Parathyroid adenoma (tissue), 2 donors: Measurements from ENCODE around the gene MBP.
A peak's percentile ranks its signal among the peaks of the same experiment; 100 is the strongest.

Experiments used
- H2AFZ ChIP-seq: fragments of 300-600 bp; sonication (generic); one replicate; pipeline ENCODE4 v1.7.0; 2017; ENCODE audit warnings: antibody characterized with exemption, mild to moderate bottlenecking
- H3K27ac ChIP-seq: fragments of 300-600 bp; sonication (generic); one replicate; pipeline ENCODE4 v1.7.0; 2017
- H3K27me3 ChIP-seq: fragments of 300-600 bp; sonication (generic); one replicate; pipeline ENCODE4 v1.7.0; 2017; ENCODE audit warnings: low read length; ENCODE audit not compliant: control insufficient read depth, insufficient read depth
- H3K36me3 ChIP-seq: fragments of 300-600 bp; sonication (generic); one replicate; pipeline ENCODE4 v1.7.0; 2017; ENCODE audit warnings: low read length; ENCODE audit not compliant: control insufficient read depth, insufficient read depth
- H3K4me1 ChIP-seq: fragments of 300-600 bp; sonication (generic); one replicate; pipeline ENCODE4 v1.7.0; 2017; ENCODE audit warnings: control low read depth
- H3K4me2 ChIP-seq: fragments of 300-600 bp; sonication (generic); one replicate; pipeline ENCODE4 v1.7.0; 2017; ENCODE audit warnings: low read length
- H3K4me3 ChIP-seq: fragments of 300-600 bp; sonication (generic); one replicate; pipeline ENCODE4 v1.7.0; 2017; ENCODE audit warnings: low read depth, low read length
- H3K79me2 ChIP-seq: fragments of 300-600 bp; sonication (generic); one replicate; pipeline ENCODE4 v1.7.0; 2017; ENCODE audit warnings: control low read depth
- H3K9ac ChIP-seq: fragments of 300-600 bp; sonication (generic); one replicate; pipeline ENCODE4 v1.7.0; 2017; ENCODE audit warnings: mild to moderate bottlenecking
- H3K9me3 ChIP-seq: fragments of 300-600 bp; sonication (generic); one replicate; pipeline ENCODE4 v1.7.0; 2017; ENCODE audit warnings: low read length; ENCODE audit not compliant: control insufficient read depth
- CTCF ChIP-seq: fragments of 300-600 bp; sonication (generic); IDR thresholded peaks from one replicate; pipeline ENCODE4 v1.7.0; 2017; ENCODE audit warnings: antibody characterized with exemption, mild to moderate bottlenecking
- donor health status: primary hyperparathyroidism.

Gene MBP

GRCh38 chr18:77088963-77089722 lies 43.4 kb downstream of the MBP start:
- H3K36me3 ChIP-seq, result no peaks in the 10 kb centered on the region
- no peak for TF ChIP-seq CTCF
- peaks cover 58% of the 10 kb centered on the region for H3K4me1 ChIP-seq
- no peak overlapping the region for H2AFZ ChIP-seq
- no peak overlapping the region for H3K4me2 ChIP-seq
- H3K4me3 ChIP-seq, result no peak overlapping the region
- peak overlapping the region; percentile 77 for H3K27ac ChIP-seq
- no peak overlapping the region for H3K9ac ChIP-seq
- H3K27me3 ChIP-seq, result no peaks in the 10 kb centered on the region
- peaks cover 70% of the 10 kb centered on the region for H3K79me2 ChIP-seq
- H3K9me3 ChIP-seq, result no peaks in the 10 kb centered on the region

GRCh38 chr18:77087393-77088141 lies 45.0 kb downstream of the MBP start:
- H3K27ac ChIP-seq, result peak overlapping the region; percentile 9
- H3K79me2 ChIP-seq, result peaks cover 73% of the 10 kb centered on the region
- no peaks in the 10 kb centered on the region for H3K27me3 ChIP-seq
- TF ChIP-seq CTCF, result no peak
- no peaks in the 10 kb centered on the region for H3K9me3 ChIP-seq
- no peaks in the 10 kb centered on the region for H3K36me3 ChIP-seq
- no peak overlapping the region for H3K4me3 ChIP-seq
- no peak overlapping the region for H3K9ac ChIP-seq
- peaks cover 53% of the 10 kb centered on the region for H3K4me1 ChIP-seq
- H2AFZ ChIP-seq, result no peak overlapping the region
- no peak overlapping the region for H3K4me2 ChIP-seq

DNA sequence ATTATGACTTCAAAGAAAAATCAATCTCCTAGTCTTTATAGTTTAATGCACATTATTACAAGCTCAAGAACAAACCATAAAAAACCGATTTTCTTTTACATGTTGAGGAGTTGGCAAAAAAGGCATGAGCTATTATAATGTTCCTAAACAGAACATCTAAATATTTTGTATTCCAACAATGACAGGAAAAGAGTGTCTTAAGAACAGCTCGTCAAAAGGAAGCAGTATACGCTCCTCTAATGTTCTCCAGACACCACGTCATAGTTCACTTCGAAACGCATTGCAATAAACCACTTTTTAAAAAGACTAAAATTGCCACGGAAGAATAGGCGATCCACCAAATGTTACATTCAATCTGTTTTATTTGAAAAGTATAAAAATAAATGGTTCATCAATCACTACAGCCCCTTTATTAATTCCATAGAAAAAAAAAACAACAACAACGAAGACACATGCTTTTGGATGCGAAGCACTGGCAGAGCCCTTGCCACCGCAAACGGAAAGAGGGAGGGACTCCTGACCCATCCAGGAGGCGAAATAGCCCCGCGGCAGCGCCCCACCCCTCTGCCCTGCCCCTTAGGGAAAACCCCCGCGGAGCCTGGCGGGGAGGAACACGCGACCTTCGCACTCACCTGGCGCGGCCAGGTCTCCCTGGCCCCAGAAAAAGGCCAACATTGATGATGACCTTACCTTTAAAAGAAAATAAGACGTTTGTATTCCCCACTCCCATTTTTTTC lies 45.8 kb downstream of the MBP start:
- H3K27me3 ChIP-seq, result no peaks in the 10 kb centered on the region
- no peak for TF ChIP-seq CTCF
- H3K4me3 ChIP-seq, result no peak overlapping the region
- no peak overlapping the region for H3K4me2 ChIP-seq
- H3K9me3 ChIP-seq, result no peaks in the 10 kb centered on the region
- H3K4me1 ChIP-seq, result peaks cover 50% of the 10 kb centered on the region
- H3K79me2 ChIP-seq, result peaks cover 72% of the 10 kb centered on the region
- H3K36me3 ChIP-seq, result no peaks in the 10 kb centered on the region
- H2AFZ ChIP-seq, result no peak overlapping the region
- no peak overlapping the region for H3K9ac ChIP-seq
- peak overlapping the region; percentile 31 for H3K27ac ChIP-seq

- no peak overlapping the region for H2AFZ ChIP-seq
- H3K9ac ChIP-seq, result no peak overlapping the region
- no peak for TF ChIP-seq CTCF
- H3K9me3 ChIP-seq, result no peaks in the 10 kb centered on the region
- H3K4me3 ChIP-seq, result no peak overlapping the region
- peaks cover 53% of the 10 kb centered on the region for H3K4me1 ChIP-seq
- H3K36me3 ChIP-seq, result no peaks in the 10 kb centered on the region
- H3K79me2 ChIP-seq, result peaks cover 73% of the 10 kb centered on the region
- H3K27me3 ChIP-seq, result no peaks in the 10 kb centered on the region
- no peak overlapping the region for H3K4me2 ChIP-seq
- peak overlapping the region; percentile 31 for H3K27ac ChIP-seq
Measured at GRCh38 chr18:77086034-77086433, 46.5 kb downstream of the MBP start.
